Measurements from ENCODE around the gene NT5DC1.

NT5DC1 gene

GRCh38 chr6:116078945-116079344 lies 21.7 kb upstream of the NT5DC1 start:
- no peak for TF ChIP-seq EZH2phosphoT487 (IDR thresholded peaks at IDR 0.05; ENCODE audit: low read length)
- no peak for TF ChIP-seq CTCF (IDR thresholded peaks at IDR 0.05; ENCODE audit: low read length)
- TF ChIP-seq EZH2 (optimal IDR thresholded peaks at IDR 0.05; ENCODE audit: low read depth, low read length) = no peak
- Histone ChIP-seq H3K9ac (ENCODE audit: low read length) (no peak overlapping the region), H3K4me3 (ENCODE audit: low read length) (no peak overlapping the region), H4K20me1 (ENCODE audit: insufficient read depth, low read length) (no peaks in the 10 kb centered on the region), H3K9me3 (replicated peaks; ENCODE audit: insufficient read depth, low read length) (no peaks in the 10 kb centered on the region), H3F3A (ENCODE audit: insufficient read depth, low read length) (no peaks in the 10 kb centered on the region), H3K4me1 (ENCODE audit: low read length) (no peaks in the 10 kb centered on the region), H3K27ac (ENCODE audit: low read length) (no peak overlapping the region), H3K27me3 (replicated peaks; ENCODE audit: insufficient read depth, low read length) (no peaks in the 10 kb centered on the region), H3K4me2 (ENCODE audit: low read depth, low read length) (no peak overlapping the region), H3K36me3 (replicated peaks; ENCODE audit: insufficient read depth, low read length) (no peaks in the 10 kb centered on the region), H2AFZ (ENCODE audit: low read length) (no peak overlapping the region), H3K9me2 (replicated peaks; ENCODE audit: insufficient read depth, low read length) (no peaks in the 10 kb centered on the region), H3K79me2 (ENCODE audit: low read length) (no peaks in the 10 kb centered on the region)
- DNase-seq = no peak

- no peaks in the 10 kb centered on the region for H3K36me3 ChIP-seq (replicated peaks; ENCODE audit: insufficient read depth, low read length)
- DNase-seq = no peak
- H3F3A ChIP-seq (ENCODE audit: insufficient read depth, low read length) = peaks cover 10% of the 10 kb centered on the region
- H3K27ac ChIP-seq (ENCODE audit: low read length) = no peak overlapping the region
- H3K9me3 ChIP-seq (replicated peaks; ENCODE audit: insufficient read depth, low read length) = no peaks in the 10 kb centered on the region
- TF ChIP-seq CTCF (IDR thresholded peaks at IDR 0.05; ENCODE audit: low read length) = no peak
- no peak for TF ChIP-seq EZH2phosphoT487 (IDR thresholded peaks at IDR 0.05; ENCODE audit: low read length)
- no peak for TF ChIP-seq EZH2 (optimal IDR thresholded peaks at IDR 0.05; ENCODE audit: low read depth, low read length)
- no peak overlapping the region for H3K4me2 ChIP-seq (ENCODE audit: low read depth, low read length)
- H3K4me3 ChIP-seq (ENCODE audit: low read length) = no peak overlapping the region
- no peaks in the 10 kb centered on the region for H3K9me2 ChIP-seq (replicated peaks; ENCODE audit: insufficient read depth, low read length)
- no peak overlapping the region for H2AFZ ChIP-seq (ENCODE audit: low read length)
- H3K4me1 ChIP-seq (ENCODE audit: low read length) = peaks cover 17% of the 10 kb centered on the region
- no peaks in the 10 kb centered on the region for H4K20me1 ChIP-seq (ENCODE audit: insufficient read depth, low read length)
- no peaks in the 10 kb centered on the region for H3K27me3 ChIP-seq (replicated peaks; ENCODE audit: insufficient read depth, low read length)
- H3K79me2 ChIP-seq (ENCODE audit: low read length) = no peaks in the 10 kb centered on the region
- H3K9ac ChIP-seq (ENCODE audit: low read length) = no peak overlapping the region
These were observed 17.6 kb upstream of the NT5DC1 start for GRCh38 chr6:116083052-116083451.

- Histone ChIP-seq H3K27ac (ENCODE audit: low read length) (no peak overlapping the region), H4K20me1 (ENCODE audit: insufficient read depth, low read length) (no peaks in the 10 kb centered on the region), H3K4me3 (ENCODE audit: low read length) (no peak overlapping the region), H3K9me3 (replicated peaks; ENCODE audit: insufficient read depth, low read length) (no peaks in the 10 kb centered on the region), H3K9me2 (replicated peaks; ENCODE audit: insufficient read depth, low read length) (no peaks in the 10 kb centered on the region), H3K9ac (ENCODE audit: low read length) (no peak overlapping the region), H3K36me3 (replicated peaks; ENCODE audit: insufficient read depth, low read length) (no peaks in the 10 kb centered on the region), H3K27me3 (replicated peaks; ENCODE audit: insufficient read depth, low read length) (no peaks in the 10 kb centered on the region), H3K79me2 (ENCODE audit: low read length) (no peaks in the 10 kb centered on the region), H2AFZ (ENCODE audit: low read length) (no peak overlapping the region), H3K4me1 (ENCODE audit: low read length) (peaks cover 21% of the 10 kb centered on the region), H3K4me2 (ENCODE audit: low read depth, low read length) (no peak overlapping the region), H3F3A (ENCODE audit: insufficient read depth, low read length) (peaks cover 11% of the 10 kb centered on the region)
- DNase-seq = no peak
- TF ChIP-seq EZH2phosphoT487 (IDR thresholded peaks at IDR 0.05; ENCODE audit: low read length) = no peak
- TF ChIP-seq CTCF (IDR thresholded peaks at IDR 0.05; ENCODE audit: low read length) = no peak
- TF ChIP-seq EZH2 (optimal IDR thresholded peaks at IDR 0.05; ENCODE audit: low read depth, low read length) = no peak
These were observed 16.4 kb upstream of the NT5DC1 start for GRCh38 chr6:116084284-116084683.
